Middle frontal gyrus (tissue), 1 donor: ENCODE measurements around the gene EIF3A.

Experiments
- DNase-seq: peaks from one replicate; pipeline ENCODE4 v3.0.0-alpha.2; 2015; ENCODE audit warnings: low spot score; ENCODE audit errors: extremely low spot score

Gene EIF3A

GRCh38 chr10:119006451-119007210, 74.0 kb downstream of the EIF3A start:
- DNase-seq: peak; percentile 66

GRCh38 chr10:119005362-119006043, 75.1 kb downstream of the EIF3A start:
- DNase-seq: no peak

GRCh38 chr10:119003572-119004289, 76.9 kb downstream of the EIF3A start:
- no peak for DNase-seq

- DNase-seq: no peak
Measured at GRCh38 chr10:119001717-119002500, 78.7 kb downstream of the EIF3A start.

- DNase-seq: no peak
Measured at GRCh38 chr10:118998183-118998582, 82.4 kb downstream of the EIF3A start.

- no peak for DNase-seq
Measured at GRCh38 chr10:118997379-118997778, 83.2 kb downstream of the EIF3A start.

GRCh38 chr10:118995739-118996138, 84.9 kb downstream of the EIF3A start:
- no peak for DNase-seq

- no peak for DNase-seq
Measured at GRCh38 chr10:118994321-118994720, 86.3 kb downstream of the EIF3A start.

GRCh38 chr10:118993214-118993613, 87.4 kb downstream of the EIF3A start:
- no peak for DNase-seq

- DNase-seq: no peak
Measured at GRCh38 chr10:118992496-118992895, 88.1 kb downstream of the EIF3A start.

GRCh38 chr10:118990326-118990725, 90.3 kb downstream of the EIF3A start:
- no peak for DNase-seq

- no peak for DNase-seq
Measured at GRCh38 chr10:118986815-118987790, 93.5 kb downstream of the EIF3A start.

- DNase-seq: no peak
Measured at GRCh38 chr10:118985576-118985975, 95.0 kb downstream of the EIF3A start.
